Activated CD8-positive, alpha-beta memory T cell treated with anti-CD3 and anti-CD28 coated beads, Interleukin-2, amount 50 U/mL, for 1 hour (primary cell): Measurements from ENCODE around the gene TRDN.
"Not testable (repeated sequence)": the region's sequence is repeated elsewhere in the genome, so short reads cannot be mapped to it uniquely, and the experiment has no call there.

Source experiments
- DNase-seq: peaks from one replicate; pipeline ENCODE4 v3.0.0-alpha.2; 2020; ENCODE audit errors: extremely low read depth

TRDN gene

GRCh38 chr6:123402052-123402451, 234.7 kb downstream of the TRDN start:
- no peak for DNase-seq

DNA sequence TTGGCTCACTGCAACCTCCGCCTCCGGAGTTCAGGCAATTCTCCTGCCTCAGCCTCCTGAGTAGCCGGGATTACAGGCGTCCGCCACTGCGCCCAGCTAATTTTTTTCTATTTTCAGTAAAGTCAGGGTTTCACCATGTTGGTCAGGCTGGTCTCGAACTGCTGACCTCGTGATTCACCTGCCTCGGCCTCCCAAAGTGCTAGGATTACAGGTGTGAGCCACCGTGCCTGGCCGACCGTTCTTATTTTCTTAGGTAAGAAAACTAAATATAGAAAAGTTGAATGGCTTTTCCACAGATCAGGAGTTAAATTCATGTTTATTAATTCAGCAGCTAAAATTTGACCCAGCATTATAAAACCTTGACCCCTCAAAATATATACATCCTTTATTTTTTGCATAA, 238.7 kb downstream of the TRDN start:
- no peak for DNase-seq

- DNase-seq = no peak
These were observed 243.4 kb downstream of the TRDN start for GRCh38 chr6:123393331-123393730.

DNA sequence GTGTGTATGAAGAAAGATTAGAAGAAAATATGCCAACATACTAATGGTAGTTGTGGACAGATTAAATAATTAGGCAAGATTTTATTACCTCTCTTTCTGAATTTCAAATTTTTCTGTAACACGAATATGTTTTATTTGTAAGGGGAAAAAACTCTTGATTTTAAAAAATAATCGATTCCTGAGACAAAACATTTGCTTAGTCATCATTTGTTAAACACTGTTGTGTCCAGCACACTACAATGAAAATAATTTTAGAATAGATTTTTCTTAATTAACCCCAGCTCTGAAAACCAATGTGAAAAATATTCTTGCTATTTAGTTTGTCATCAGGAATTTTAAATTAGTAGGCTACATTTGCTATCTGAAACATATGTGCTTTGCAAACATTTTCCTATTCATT, 253.0 kb downstream of the TRDN start:
- no peak for DNase-seq

DNA sequence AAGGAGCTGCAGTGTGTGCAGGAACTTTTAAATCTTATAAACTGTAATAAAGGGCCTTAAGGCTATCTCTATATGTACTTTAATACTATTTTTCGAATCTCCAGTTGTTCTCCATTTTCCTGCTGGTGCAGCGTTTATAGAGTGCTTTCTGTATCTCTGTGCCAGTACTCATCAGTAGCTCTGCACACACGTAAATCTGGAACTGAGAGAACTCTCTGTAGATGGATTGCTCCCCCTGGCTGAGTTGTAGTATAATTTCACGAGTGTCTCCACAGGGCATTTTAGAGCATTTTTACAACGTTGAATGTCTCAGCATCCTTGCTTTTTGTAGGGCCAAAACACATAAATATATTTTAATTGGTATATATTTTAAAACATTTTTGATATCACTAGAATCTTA, 256.5 kb downstream of the TRDN start:
- no peak for DNase-seq

DNA sequence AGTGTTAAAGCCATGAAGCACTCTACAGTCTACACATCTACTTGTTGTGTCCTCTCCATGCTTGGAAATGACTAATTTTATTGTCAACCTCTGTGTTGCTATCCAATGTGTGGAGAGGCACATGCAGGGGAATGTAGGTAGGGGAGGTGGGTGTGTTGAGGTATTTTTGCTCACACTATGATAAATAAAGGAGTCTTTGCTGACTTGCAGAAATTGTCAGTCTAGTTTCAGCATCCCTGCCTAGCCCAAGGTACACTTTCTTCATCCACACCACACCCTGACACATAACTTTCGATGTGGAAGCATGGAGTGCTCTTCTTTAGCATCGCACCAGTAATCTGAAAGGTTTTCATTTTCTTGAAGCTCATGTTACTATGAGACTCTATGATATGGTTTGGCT, 264.0 kb downstream of the TRDN start:
- DNase-seq = no peak

DNA sequence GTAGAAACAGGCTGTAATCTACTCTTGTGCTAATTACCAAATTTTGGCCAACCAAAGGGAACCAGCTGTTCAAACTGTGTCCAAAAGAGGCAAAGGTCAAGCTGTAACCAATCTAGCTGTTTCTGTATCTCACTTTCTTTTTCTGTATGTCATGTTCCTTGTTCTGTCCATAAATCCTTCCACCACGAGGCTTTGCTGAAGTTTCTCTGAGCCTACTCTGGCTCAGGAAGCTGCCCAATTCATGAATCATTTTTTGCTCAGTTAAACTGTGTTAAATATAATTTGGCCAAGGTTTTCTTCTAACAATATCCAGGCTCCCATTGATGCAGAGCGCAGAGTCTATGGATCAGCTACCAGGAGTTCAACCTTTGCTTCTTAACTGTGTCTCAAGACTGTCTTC, 272.8 kb downstream of the TRDN start:
- no peak for DNase-seq

- no peak for DNase-seq
These were observed 276.4 kb downstream of the TRDN start for GRCh38 chr6:123360359-123360758.

DNA sequence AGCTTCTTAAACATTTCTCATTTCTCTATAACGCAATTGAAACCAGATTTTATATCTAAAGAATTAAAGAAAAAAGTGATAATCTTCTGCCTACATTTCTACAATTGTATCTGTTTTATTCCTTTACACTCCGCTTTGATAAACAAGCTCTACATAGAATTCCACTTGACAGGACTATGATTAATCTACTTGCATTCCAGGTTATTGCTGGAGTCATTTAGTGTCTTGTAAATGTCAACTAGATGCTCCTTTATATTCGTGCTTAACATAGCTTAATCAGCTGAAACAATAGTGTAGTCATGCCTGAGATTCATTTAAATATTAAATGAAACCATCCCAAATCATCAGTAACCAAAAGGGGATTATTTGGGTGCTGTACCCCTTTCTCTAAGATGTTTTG, 284.0 kb downstream of the TRDN start:
- no peak for DNase-seq

DNA sequence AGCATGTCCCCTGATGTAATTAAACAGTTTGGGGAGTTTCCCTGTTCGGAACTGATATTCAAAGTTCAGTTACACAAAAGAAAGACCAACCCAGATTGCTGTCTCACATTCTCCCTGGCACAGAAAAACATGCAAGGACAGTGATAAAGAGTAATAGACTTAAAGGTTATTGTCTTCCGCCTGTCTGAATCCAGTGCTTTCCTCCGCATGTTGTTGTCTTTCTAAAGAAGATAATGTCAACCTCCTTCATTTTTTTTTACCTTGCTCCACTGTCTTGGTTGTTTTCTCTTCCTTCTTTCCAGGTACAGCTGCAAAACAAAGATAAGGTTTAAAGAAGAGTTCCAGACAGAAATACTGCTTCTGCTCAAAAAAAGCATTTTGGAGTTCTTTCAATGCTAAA, 284.5 kb downstream of the TRDN start:
- DNase-seq = no peak

DNA sequence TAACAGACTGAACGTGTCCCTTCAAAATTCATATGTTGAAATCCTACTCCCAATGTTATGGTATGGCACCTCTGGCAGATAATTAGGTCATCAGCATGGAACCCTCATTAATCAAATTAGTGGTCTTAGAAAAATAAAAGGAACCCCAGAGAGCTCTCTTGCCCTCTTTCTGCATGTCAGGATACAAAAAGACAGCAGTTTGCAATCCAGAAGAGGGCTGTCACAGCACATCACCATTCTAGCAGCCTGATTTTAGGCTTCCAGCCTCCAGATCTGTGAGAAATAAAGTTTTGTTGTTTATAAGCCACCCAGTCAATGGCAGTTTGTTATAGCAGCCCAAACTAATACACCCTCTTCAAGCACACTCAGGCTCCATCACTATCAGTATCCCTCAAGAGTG, 292.9 kb downstream of the TRDN start:
- no peak for DNase-seq

DNA sequence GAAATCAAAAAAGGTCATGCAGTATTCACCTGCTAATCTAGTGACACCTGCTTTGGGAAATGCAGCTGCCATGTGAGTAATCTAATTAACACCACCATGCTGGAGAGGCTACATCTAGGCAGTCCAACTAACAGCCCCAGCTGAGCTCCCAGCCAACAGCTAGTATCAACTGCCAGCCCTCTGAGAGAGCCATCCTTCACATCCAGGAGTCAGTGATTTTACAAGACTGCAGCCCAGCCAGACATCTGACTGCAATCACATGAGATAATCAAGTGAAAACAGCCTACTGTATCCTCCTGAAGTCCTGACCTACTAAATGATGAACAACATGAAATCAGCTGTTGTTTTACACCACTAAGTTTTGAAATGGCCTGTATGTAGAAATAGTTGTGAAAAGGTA, 298.4 kb downstream of the TRDN start:
- no peak for DNase-seq

DNA sequence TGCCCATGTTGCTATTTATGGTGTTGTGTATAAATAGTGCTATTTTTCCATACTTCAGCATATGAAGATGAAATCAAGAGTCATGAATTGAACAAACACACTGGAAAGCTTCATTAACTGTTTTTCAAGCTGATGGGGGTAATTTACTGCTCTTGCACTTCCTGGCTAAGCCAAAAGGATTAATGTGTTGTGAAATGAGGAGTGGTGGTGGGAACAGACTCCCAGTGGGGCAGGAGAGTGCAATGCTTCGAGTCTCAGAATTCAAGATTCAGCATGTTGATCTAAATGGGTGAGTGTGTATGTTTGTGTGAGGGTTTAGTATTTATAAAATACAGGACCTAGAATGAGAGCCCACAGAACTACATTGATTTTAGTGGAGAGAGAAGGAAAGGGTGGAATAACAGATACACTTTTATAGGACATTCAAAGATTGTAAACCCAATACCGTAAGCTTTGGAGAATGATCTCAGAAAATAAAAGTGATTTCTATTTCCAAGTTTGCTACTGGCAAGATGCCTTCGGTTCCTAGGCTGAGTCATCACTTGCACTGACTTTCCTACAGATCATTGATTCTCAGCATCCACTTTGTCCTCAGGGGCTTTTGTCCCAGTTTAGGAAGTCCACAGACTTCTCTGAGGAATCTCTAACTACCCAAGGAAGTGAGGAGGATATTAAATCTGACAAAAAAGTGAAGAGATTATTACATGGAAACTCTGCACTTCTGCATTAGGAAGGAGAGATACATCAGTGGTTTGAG, 303.6 kb downstream of the TRDN start:
- no peak for DNase-seq

DNA sequence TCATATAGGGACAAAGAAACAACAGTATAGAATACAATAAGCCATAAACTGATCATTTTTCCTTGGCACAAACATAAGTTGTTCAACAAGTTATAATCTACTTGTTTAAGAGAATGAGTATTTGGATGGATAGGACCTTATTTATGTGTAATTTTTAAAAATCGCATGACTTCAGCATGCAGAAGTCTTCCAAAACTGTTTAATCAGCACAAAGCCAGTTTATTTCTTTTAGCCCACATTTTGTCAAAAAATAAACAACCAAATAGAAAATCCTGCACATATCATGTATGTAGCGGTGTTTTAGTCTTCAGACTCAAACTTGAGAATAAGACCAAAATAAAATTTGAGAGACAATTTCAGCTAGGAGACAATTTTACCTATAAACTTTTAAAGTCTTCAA, 304.7 kb downstream of the TRDN start:
- DNase-seq = no peak

DNA sequence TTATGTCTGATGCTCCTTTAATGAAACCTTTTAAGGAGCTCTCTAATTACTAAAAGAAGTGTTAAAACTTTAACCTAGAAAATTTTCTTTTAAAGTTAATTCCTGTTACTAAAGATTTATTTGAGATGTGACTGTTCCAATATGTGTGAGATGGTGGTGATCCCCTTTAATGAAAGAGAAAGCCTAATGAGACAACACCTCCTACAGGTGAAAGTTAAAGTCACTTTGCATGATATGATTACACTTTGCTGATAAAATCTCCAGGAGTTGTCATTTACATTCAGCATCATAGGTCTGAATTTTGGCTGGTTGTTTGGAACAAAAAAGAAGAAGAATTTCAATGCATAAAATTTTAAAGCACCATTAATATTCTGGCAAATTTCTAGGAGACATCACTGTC, 307.4 kb downstream of the TRDN start:
- no peak for DNase-seq

GRCh38 chr6:123323452-123324329, 313.1 kb downstream of the TRDN start:
- DNase-seq = no peak

DNA sequence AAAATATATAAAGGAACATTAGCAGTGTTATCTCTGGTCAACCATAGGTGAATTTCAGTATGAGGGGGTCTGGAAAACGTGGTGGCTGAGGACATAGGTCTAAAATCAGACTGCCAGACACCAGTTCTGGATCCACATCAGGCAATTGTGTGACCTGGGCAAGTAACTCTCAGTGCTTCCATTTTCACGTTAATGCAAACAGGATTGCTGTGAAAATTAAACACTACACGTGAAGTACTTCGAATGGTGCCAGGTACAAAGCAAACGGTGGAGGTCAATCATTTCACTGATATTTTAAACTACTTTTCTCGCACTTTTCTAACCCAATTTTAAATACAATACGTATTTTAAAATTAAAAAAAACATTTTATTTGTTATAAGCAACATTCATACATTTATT, 315.7 kb downstream of the TRDN start:
- no peak for DNase-seq

DNA sequence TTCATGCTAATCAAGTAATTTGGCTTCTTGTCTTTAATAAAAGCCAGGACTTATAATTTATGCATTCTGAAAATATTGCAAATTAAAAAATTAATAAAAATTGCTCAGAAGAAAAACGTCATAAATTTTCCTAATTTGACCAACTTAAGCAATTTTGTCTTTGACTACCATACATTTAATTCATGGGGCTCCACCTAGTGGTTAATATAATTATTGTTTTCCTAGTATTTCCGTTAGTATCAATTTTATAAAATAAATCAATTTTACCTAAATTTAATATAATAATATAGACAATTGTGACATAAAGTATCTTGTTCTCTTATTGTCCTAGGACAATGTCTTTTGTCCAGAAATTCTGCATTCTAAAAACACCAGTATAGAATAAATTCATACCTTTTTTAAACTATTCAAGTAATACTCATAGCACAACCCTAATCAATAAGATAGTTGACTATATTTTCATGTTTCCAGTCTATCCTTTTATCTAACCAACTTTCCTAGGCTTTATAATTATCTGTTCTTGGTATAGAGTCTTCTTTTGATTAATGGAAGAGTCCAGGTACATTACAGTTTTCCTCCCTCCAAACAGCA, 319.9 kb downstream of the TRDN start:
- DNase-seq = no peak

DNA sequence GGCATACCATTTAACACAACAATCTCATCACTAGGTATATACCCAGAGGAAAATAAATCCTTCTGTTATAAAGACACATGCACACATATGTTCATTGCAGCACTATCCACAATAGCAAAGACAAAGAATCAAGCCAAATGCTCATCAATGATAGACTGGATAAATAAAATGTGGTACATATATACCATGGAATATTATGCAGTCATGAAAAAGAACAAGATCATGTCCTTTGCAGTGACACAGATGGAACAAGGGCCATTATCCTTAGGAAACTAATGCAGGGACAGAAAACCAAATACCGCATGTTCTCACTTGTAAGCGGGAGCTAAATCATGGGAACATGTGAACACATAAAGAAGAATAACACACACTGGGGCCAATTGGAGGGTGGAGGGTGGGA, 322.3 kb downstream of the TRDN start:
- DNase-seq = not testable (repeated sequence)

DNA sequence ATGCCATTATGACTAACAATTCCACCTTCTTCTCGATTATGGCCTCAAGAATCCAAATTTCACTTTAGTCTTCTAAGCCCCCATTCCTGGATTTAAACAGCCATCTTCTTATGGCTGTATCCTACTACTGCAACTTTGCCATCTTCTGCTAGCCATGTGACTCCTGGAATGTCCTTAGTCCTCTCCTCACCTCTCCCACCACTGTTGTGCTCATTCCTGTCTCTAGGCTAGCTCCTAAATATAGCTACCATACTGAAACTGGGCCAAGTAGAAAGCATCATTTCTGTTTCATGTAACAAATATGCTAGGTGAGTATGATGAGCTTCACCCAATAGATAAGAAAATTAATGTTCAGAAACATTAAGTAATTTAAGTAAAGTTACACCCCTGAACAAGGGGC, 327.6 kb downstream of the TRDN start:
- DNase-seq = no peak

- DNase-seq = no peak
These were observed 330.4 kb downstream of the TRDN start for GRCh38 chr6:123306334-123306733.

DNA sequence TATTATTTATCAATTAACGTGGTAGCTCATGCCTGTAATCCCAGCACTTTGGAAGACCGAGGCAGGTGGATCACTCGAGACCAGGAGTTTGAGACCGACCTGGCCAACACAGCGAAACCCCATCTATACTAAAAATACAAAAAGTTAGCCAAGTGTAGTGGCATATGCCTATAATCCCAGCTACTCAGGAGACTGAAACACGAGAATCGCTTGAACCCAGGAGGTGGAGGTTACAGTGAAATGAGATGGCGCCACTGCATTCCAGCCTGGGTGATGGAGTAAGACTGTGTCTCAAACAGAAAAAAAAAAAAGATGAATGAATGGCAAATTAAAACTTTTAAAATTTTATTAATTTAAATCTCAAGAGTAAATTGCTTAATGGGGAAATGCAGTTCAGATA, 341.1 kb downstream of the TRDN start:
- DNase-seq = no peak

GRCh38 chr6:123295181-123295580, 341.6 kb downstream of the TRDN start:
- no peak for DNase-seq
